Subcutaneous abdominal adipose tissue (tissue), 5 donors: ENCODE results near the gene TCERG1.

Source experiments
- H3K27ac ChIP-seq: one replicate; pipeline ENCODE4 v1.7.0; 2013; ENCODE audit warnings: low read depth, mild to moderate bottlenecking, inconsistent platforms, low read length, moderate library complexity
- H3K27me3 ChIP-seq, 5 donors: one replicate each; pipeline ENCODE4 v1.7.0; 2013; ENCODE audit warnings: low read length in 5 of 5, inconsistent platforms in 1 of 5; ENCODE audit not compliant: control insufficient read depth in 5 of 5, insufficient read depth in 4 of 5
- H3K36me3 ChIP-seq, 5 donors: one replicate each; pipeline ENCODE4 v1.7.0; 2013; ENCODE audit warnings: low read length in 5 of 5; ENCODE audit not compliant: control insufficient read depth in 5 of 5, insufficient read depth in 5 of 5
- H3K4me1 ChIP-seq, 5 donors: one replicate each; pipeline ENCODE4 v1.7.0; 2013; ENCODE audit warnings: low read length in 5 of 5, mild to moderate bottlenecking in 3 of 5, moderate library complexity in 1 of 5; ENCODE audit not compliant: control insufficient read depth in 5 of 5, insufficient read depth in 5 of 5
- H3K4me3 ChIP-seq, 5 donors: one replicate each; pipeline ENCODE4 v1.7.0; 2013; ENCODE audit warnings: low read length in 5 of 5, low read depth in 1 of 5
- H3K9ac ChIP-seq, 5 donors: one replicate each; pipeline ENCODE4 v1.7.0; 2013; ENCODE audit warnings: low read length in 5 of 5, mild to moderate bottlenecking in 4 of 5, moderate library complexity in 3 of 5
- H3K9me3 ChIP-seq, 5 donors: one replicate each; pipeline ENCODE4 v1.7.0; 2013; ENCODE audit warnings: low read length in 5 of 5; ENCODE audit not compliant: control insufficient read depth in 5 of 5
- donor health status: healthy.
- donor health status: healthy.
- donor health status: healthy.
- donor health status: healthy.
- donor health status: healthy.

The TCERG1 gene

GRCh38 chr5:146560205-146560812 is 113.2 kb downstream of the TCERG1 start:
- Histone ChIP-seq H3K4me1 (peaks cover 0 to 11% (median 8%) of the 10 kb centered on the region in 5 donors), H3K9me3 (no peaks in the 10 kb centered on the region), H3K4me3 (no peak overlapping the region), H3K27ac (no peak overlapping the region), H3K27me3 (no peaks in the 10 kb centered on the region), H3K36me3 (no peaks in the 10 kb centered on the region), H3K9ac (no peak overlapping the region)
